ENCODE measurements around the gene DPP7.

DNA sequence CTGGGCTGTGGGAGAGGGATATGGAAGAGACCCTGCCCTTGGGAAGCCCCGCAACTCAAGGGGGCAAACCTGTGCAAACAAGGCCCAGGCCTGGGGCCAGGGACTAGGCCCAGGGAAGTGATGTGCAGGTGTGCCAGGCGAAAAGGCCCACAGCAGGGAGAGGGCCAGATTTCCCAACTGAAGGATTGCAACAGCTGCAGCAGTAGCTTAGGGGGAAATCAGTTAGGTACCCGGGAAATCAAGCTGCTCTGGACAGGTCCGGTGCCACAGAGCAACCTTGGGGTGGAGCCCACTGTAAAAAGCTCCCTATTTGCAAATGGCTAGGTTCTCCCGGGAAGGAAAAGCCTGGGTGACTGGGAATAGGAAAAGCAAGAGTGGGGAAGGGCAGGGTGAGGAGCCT lies 34.8 kb upstream of the DPP7 start:
- TF ChIP-seq, protein P1, sequence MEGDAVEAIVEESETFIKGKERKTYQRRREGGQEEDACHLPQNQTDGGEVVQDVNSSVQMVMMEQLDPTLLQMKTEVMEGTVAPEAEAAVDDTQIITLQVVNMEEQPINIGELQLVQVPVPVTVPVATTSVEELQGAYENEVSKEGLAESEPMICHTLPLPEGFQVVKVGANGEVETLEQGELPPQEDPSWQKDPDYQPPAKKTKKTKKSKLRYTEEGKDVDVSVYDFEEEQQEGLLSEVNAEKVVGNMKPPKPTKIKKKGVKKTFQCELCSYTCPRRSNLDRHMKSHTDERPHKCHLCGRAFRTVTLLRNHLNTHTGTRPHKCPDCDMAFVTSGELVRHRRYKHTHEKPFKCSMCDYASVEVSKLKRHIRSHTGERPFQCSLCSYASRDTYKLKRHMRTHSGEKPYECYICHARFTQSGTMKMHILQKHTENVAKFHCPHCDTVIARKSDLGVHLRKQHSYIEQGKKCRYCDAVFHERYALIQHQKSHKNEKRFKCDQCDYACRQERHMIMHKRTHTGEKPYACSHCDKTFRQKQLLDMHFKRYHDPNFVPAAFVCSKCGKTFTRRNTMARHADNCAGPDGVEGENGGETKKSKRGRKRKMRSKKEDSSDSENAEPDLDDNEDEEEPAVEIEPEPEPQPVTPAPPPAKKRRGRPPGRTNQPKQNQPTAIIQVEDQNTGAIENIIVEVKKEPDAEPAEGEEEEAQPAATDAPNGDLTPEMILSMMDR (IDR thresholded peaks at IDR 0.05) = no peak
- no peak for TF ChIP-seq EZH2 (IDR thresholded peaks at IDR 0.05; ENCODE audit: borderline replicate concordance, insufficient read depth, low read depth, low read length, poor library complexity, severe bottlenecking)
